ENCODE data around the gene LSAMP.

GRCh38 chr3:115916866-115917265, 528.4 kb downstream of the LSAMP start:
- TF ChIP-seq CTCF (IDR thresholded peaks at IDR 0.05): no peak
- TF ChIP-seq EZH2 (IDR thresholded peaks at IDR 0.05; ENCODE audit: borderline replicate concordance, insufficient read depth, low read depth, low read length, poor library complexity, severe bottlenecking): no peak
